Neuronal stem cell (in vitro differentiated cells): ENCODE results near the gene HOMER3.
"Not testable (repeated sequence)": the region's sequence is repeated elsewhere in the genome, so short reads cannot be mapped to it uniquely, and the experiment has no call there.

Experiments used
- DNase-seq: peaks from one replicate; pipeline ENCODE4 v3.0.0-alpha.2; 2013; ENCODE audit warnings: low spot score
- H2AFZ ChIP-seq: one replicate; pipeline ENCODE4 v1.6.1; 2013; ENCODE audit warnings: mild to moderate bottlenecking, low read length, inconsistent platforms
- H2AK5ac ChIP-seq: 2 replicates; pipeline ENCODE4 v1.6.1; 2013; ENCODE audit warnings: low read depth, mild to moderate bottlenecking, inconsistent platforms, low read length, moderate library complexity, mixed read lengths
- H2BK120ac ChIP-seq: 2 replicates; pipeline ENCODE4 v1.6.1; 2013; ENCODE audit warnings: low read depth, mild to moderate bottlenecking, inconsistent platforms, low read length, moderate library complexity, mixed read lengths
- H2BK12ac ChIP-seq: one replicate; pipeline ENCODE4 v1.6.1; 2013; ENCODE audit warnings: low read length, inconsistent platforms
- H2BK15ac ChIP-seq: 2 replicates; pipeline ENCODE4 v1.6.1; 2013; ENCODE audit warnings: mild to moderate bottlenecking, low read length, inconsistent platforms, mixed read lengths
- H2BK5ac ChIP-seq: one replicate; pipeline ENCODE4 v1.6.1; 2013; ENCODE audit warnings: inconsistent platforms, mild to moderate bottlenecking, low read length, moderate library complexity
- H3K14ac ChIP-seq: one replicate; pipeline ENCODE4 v1.6.1; 2013; ENCODE audit warnings: low read length, inconsistent platforms
- H3K18ac ChIP-seq: 2 replicates; pipeline ENCODE4 v1.6.1; 2013; ENCODE audit warnings: low read length, inconsistent platforms
- H3K23ac ChIP-seq: 2 replicates; pipeline ENCODE4 v1.6.1; 2013; ENCODE audit warnings: low read depth, mild to moderate bottlenecking, mixed read lengths, low read length, inconsistent platforms; ENCODE audit not compliant: poor library complexity
- H3K27ac ChIP-seq: replicated peaks from 3 replicates; pipeline ENCODE4 v1.5.1; 2013; ENCODE audit warnings: low read length, inconsistent platforms
- H3K27me3 ChIP-seq, 3 experiments: 2 replicates each; pipeline ENCODE4 v1.6.1; 2013; ENCODE audit warnings: low read length in 3 of 3, mild to moderate bottlenecking in 2 of 3, inconsistent platforms in 1 of 3, low read depth in 1 of 3, mixed read lengths in 1 of 3, moderate library complexity in 1 of 3; ENCODE audit not compliant: control insufficient read depth in 3 of 3, insufficient read depth in 3 of 3
- H3K36me3 ChIP-seq, 2 donors: replicated peaks in 1 of 2; 2 replicates each; pipeline ENCODE4 v1.6.1; 2013; ENCODE audit warnings: low read length in 2 of 2; ENCODE audit not compliant: control insufficient read depth in 2 of 2, insufficient read depth in 2 of 2
- H3K4ac ChIP-seq: 2 replicates; pipeline ENCODE4 v1.6.1; 2013; ENCODE audit warnings: inconsistent platforms, mild to moderate bottlenecking, low read length, moderate library complexity
- H3K4me1 ChIP-seq, 2 donors: 1 replicate in 1 of 2; 2 replicates in 1 of 2; pipeline ENCODE4 v1.6.1; 2013; ENCODE audit warnings: low read length in 2 of 2, low read depth in 1 of 2; ENCODE audit not compliant: control insufficient read depth in 2 of 2, insufficient read depth in 1 of 2
- H3K4me2 ChIP-seq: one replicate; pipeline ENCODE4 v1.6.1; 2013; ENCODE audit warnings: mild to moderate bottlenecking, low read length, inconsistent platforms; ENCODE audit not compliant: insufficient read depth, poor library complexity, severe bottlenecking
- H3K4me3 ChIP-seq, 2 donors: 2 replicates each; pipeline ENCODE4 v1.5.1; 2013; ENCODE audit warnings: low read length in 2 of 2, mild to moderate bottlenecking in 2 of 2, inconsistent platforms in 1 of 2, moderate library complexity in 1 of 2
- H3K79me1 ChIP-seq: one replicate; pipeline ENCODE4 v1.6.1; 2013; ENCODE audit warnings: low read depth, mild to moderate bottlenecking, inconsistent platforms, low read length, moderate library complexity
- H3K9ac ChIP-seq: one replicate; pipeline ENCODE4 v1.6.1; 2013; ENCODE audit warnings: mild to moderate bottlenecking, low read depth, low read length, inconsistent platforms; ENCODE audit not compliant: poor library complexity
- H3K9me3 ChIP-seq, 2 donors: replicated peaks in 1 of 2; 2 replicates each; pipeline versions ENCODE3 to v1.6.1; 2013; ENCODE audit warnings: low read length in 2 of 2, mild to moderate bottlenecking in 2 of 2, inconsistent platforms in 1 of 2, low read depth in 1 of 2, mixed read lengths in 1 of 2, moderate library complexity in 1 of 2; ENCODE audit not compliant: control insufficient read depth in 2 of 2, insufficient read depth in 1 of 2
- H4K8ac ChIP-seq: one replicate; pipeline ENCODE4 v1.6.1; 2013; ENCODE audit warnings: low read depth, mild to moderate bottlenecking, inconsistent platforms, low read length, moderate library complexity
- H4K91ac ChIP-seq: one replicate; pipeline ENCODE4 v1.6.1; 2013; ENCODE audit warnings: low read length, low read depth, mild to moderate bottlenecking, inconsistent platforms; ENCODE audit not compliant: poor library complexity
- WGBS, 2 donors: extraction: QIAGEN DNeasy Blood & Tissue Kit; methylation state at CpG; one replicate each; pipeline ENCODE4 v1.1.7; 2013; ENCODE audit warnings: missing lambda C conversion rate in 2 of 2, mixed read lengths in 1 of 2; ENCODE audit not compliant: insufficient read length in 2 of 2, insufficient replicate concordance in 1 of 2; ENCODE audit errors: extremely low coverage in 2 of 2; 5-methylcytosine and 5-hydroxymethylcytosine counted together

Gene HOMER3

DNA sequence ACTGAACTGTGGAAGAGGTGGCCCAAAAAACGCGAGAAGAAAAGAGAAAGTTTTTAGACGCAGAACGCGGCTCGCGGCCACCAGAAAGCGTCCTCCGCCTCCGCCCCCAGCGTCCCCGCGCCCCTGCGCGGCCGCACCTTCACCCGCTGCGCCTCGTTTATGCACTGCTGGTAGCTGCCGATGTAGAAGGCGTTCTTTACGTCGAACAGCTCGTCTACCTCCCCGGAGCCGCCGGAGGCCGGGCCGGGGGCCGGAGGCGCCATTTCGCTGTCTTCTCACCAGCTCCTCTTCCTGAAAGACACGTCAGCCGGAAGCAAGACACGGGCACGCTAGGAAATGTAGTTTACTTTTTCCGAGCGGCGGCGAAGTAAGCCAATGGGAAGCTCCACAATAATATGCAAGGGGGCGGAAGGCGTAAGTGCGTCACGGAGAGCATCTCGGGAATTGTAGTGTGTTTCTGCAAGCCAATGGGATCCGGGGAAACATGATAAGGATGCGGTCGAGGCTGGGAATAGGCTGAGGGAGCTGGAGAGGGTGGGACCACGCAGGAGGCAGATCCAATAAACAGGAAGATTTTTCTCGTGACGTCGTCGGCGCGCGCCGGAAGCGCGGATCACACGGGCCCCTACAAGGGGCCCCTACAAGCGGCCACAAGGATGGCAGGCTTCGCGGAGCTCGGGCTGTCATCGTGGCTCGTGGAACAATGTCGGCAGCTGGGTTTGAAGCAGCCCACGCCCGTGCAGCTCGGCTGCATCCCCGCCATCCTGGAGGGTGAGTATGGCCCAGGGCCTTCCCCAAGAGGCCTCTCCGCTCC lies 21.7 kb downstream of the HOMER3 start, which contains the start of the genes COPE and DDX49:
Gene COPE (minus strand): TSS at position 302 of the 814 bp plus-strand sequence. CDS start 39 bp downstream, at position 263.
Gene DDX49 (plus strand): TSS at position 630 of the 814 bp plus-strand sequence. CDS start 27 bp downstream, at position 657.
- Histone ChIP-seq H3K14ac (peak within 1 kb of the TSS; percentile 47), H2BK12ac (no peak within 1 kb of the TSS), H3K23ac (peak within 1 kb of the TSS; percentile 44), H4K8ac (no peak within 1 kb of the TSS), H2AK5ac (no peak within 1 kb of the TSS), H4K91ac (no peak within 1 kb of the TSS), H3K4me3 (peak within 1 kb of the TSS; percentile 84 to 96), H3K4me1 (peaks cover 0 to 6% of the 10 kb centered on the region in 2 donors), H2BK15ac (no peak within 1 kb of the TSS), H3K4me2 (peak within 1 kb of the TSS; percentile 97), H3K4ac (no peak within 1 kb of the TSS), H3K9ac (peak within 1 kb of the TSS; percentile 94), H2AFZ (peak within 1 kb of the TSS; percentile 83), H2BK120ac (no peak within 1 kb of the TSS), H3K18ac (peak within 1 kb of the TSS; percentile 92), H3K36me3 (peaks cover 19 to 43% of the 10 kb centered on the region in 2 donors), H3K79me1 (peaks cover 19% of the 10 kb centered on the region), H2BK5ac (no peak within 1 kb of the TSS), H3K27me3 (no peaks in the 10 kb centered on the region), H3K27ac (no peak within 1 kb of the TSS), H3K9me3 (no peaks in the 10 kb centered on the region)
- WGBS, 2 donors, result no CpG with 5 or more reads among the region's 72 CpGs
- peak; percentile 98 for DNase-seq

DNA sequence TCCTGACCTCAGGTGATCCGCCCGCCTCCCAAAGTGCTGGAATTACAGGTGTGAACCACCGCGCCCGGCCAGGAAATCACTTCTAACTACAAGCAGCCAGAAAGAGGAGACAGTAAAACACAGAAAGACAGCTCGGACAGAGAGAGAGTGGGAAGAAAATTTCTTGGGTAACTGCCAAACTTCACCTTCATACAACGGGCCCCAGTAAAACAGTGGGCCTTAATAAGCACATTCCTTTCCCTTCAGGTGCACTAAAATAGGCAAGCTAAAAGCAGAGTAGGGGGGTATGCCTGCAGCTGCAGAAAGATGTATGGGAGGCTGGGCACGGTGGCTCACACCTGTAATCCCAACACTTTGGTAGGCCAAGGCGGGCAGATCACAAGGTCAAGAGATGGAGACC lies 23.4 kb downstream of the HOMER3 start:
- WGBS, 2 donors, result no CpG with 5 or more reads among the region's 9 CpGs
- not testable (repeated sequence) for H3K23ac ChIP-seq, H3K27me3 ChIP-seq, H2BK120ac ChIP-seq, H2BK5ac ChIP-seq, H3K4me2 ChIP-seq, H2BK12ac ChIP-seq, DNase-seq, H3K18ac ChIP-seq, H3K4me1 ChIP-seq, H3K14ac ChIP-seq, H3K4me3 ChIP-seq, H2AK5ac ChIP-seq, H3K27ac ChIP-seq, H3K9ac ChIP-seq, H4K8ac ChIP-seq, H4K91ac ChIP-seq, H2BK15ac ChIP-seq, H2AFZ ChIP-seq, H3K4ac ChIP-seq, H3K9me3 ChIP-seq
- Histone ChIP-seq H3K79me1 (peaks cover 28% of the 10 kb centered on the region), H3K36me3 (peaks cover 21 to 47% of the 10 kb centered on the region in 2 donors)

DNA sequence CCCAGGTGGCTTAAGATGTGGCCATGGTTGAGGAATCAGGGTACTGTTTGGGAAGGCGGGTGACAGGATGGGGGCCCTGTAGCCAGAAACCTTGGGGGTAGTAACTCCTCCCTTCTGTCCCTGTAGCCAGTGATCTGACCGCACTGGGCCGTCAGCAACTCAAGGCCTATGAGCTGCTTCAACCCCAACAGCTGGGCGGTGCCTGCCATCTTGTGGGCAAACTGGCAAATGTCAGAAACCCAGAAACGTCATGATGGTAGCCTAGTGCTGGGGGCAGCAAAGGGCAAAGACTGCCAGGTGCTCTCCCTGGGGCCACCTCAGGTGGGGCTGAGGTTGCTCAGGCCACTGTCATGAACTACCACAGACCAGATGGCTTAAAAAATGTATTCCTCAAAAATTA lies 25.4 kb downstream of the HOMER3 start:
- Histone ChIP-seq H2BK12ac (no peak overlapping the region), H3K79me1 (peaks cover 27% of the 10 kb centered on the region), H2BK120ac (no peak overlapping the region), H2BK5ac (peak overlapping the region; percentile 75), H4K91ac (no peak overlapping the region), H3K4me3 (no peak overlapping the region), H2BK15ac (no peak overlapping the region), H3K27me3 (no peaks in the 10 kb centered on the region), H3K9me3 (no peaks in the 10 kb centered on the region), H2AK5ac (no peak overlapping the region), H2AFZ (no peak overlapping the region), H3K4me2 (no peak overlapping the region), H3K18ac (peak overlapping the region; percentile 57), H3K36me3 (peaks cover 16 to 42% of the 10 kb centered on the region in 2 donors), H4K8ac (no peak overlapping the region), H3K9ac (no peak overlapping the region), H3K4me1 (peaks cover 0 to 6% of the 10 kb centered on the region in 2 donors), H3K27ac (no peak overlapping the region), H3K14ac (no peak overlapping the region), H3K23ac (peak overlapping the region; percentile 73), H3K4ac (no peak overlapping the region)
- WGBS, 2 donors, result no CpG with 5 or more reads among the region's 5 CpGs
- no peak for DNase-seq

DNA sequence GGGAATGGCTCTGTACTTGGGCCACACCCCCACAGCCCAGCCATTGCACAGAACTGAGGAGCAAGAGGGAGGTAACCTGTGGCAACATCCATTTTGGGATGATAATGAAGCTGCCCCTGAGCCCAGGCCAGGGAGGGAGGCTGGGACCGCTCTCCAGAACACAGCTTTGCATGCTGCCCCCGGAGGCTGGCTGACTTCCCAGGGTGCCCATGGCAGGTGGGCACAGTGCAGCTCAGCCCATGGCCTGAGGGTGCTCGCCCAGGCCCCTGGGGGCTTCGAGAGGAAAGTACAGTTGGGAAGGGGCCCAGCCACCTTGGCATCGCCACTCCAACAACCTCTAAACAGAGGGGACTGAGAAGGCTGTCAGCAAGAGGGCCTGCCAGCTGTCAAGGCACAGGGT lies 27.6 kb downstream of the HOMER3 start:
- Histone ChIP-seq H2BK120ac (no peak overlapping the region), H3K9ac (peak overlapping the region; percentile 21), H3K79me1 (peaks cover 22% of the 10 kb centered on the region), H3K14ac (no peak overlapping the region), H3K18ac (no peak overlapping the region), H2BK15ac (no peak overlapping the region), H3K4me3 (no peak overlapping the region), H2AFZ (no peak overlapping the region), H3K4me1 (no peaks in the 10 kb centered on the region), H2BK12ac (no peak overlapping the region), H3K4ac (no peak overlapping the region), H2BK5ac (no peak overlapping the region), H3K4me2 (peak overlapping the region; percentile 2), H3K27ac (no peak overlapping the region), H2AK5ac (no peak overlapping the region), H4K8ac (peak overlapping the region; percentile 17), H3K27me3 (no peaks in the 10 kb centered on the region), H3K23ac (peak overlapping the region; percentile 73), H3K36me3 (peaks cover 17 to 61% of the 10 kb centered on the region in 2 donors), H4K91ac (no peak overlapping the region), H3K9me3 (no peaks in the 10 kb centered on the region)
- no CpG with 5 or more reads among the region's 5 CpGs for WGBS, 2 donors
- no peak for DNase-seq
